NCI-H128 (cell line): ENCODE results near the gene ALX3.

Experiments used
- DNase-seq: peaks from one replicate; lab custom pipeline; 2025; ENCODE audit not compliant: unreplicated experiment; lab: John Stamatoyannopoulos, UW

ALX3 gene

GRCh38 chr1:110067479-110067892 lies 3.0 kb downstream of the ALX3 start:
- no peak for DNase-seq

- no peak for DNase-seq
Measured at GRCh38 chr1:110065841-110066240, 4.6 kb downstream of the ALX3 start.

DNA sequence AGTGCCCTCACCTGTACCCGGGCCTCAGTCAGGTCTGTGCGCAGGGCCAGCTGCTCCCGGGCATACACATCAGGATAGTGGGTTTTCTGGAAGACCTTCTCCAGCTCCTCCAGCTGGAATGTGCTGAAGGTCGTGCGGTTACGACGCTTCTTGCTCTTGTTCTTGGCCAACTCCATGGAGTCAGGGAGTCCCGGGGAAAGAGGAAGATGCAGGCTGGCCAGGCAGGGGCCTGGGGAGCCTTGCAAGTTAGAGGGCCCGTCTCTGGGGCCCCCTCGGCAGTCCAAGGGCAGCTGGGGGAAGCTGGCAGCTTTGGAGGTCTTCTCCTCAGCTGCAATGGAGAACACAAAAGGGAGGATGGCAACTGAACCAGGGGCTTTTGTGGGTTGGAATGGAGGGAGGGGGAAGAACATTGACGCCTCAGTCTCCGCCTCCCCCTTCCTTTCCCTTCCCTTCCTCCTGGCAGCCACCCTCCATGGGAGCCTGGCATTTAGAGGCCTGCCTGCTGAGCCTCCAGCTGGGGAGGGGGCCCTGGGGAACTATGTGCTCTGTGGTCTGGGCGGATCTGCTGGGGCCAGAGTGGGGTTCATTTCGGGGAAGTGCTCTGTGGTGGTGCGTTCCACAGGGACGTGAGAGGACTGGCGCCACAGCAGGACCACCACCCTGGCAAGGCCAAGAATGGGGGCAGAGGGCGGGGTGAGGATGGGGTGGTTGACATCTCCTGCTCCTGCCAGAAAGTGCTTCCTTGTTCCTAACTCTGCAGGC lies 5.7 kb downstream of the ALX3 start:
- no peak for DNase-seq

DNA sequence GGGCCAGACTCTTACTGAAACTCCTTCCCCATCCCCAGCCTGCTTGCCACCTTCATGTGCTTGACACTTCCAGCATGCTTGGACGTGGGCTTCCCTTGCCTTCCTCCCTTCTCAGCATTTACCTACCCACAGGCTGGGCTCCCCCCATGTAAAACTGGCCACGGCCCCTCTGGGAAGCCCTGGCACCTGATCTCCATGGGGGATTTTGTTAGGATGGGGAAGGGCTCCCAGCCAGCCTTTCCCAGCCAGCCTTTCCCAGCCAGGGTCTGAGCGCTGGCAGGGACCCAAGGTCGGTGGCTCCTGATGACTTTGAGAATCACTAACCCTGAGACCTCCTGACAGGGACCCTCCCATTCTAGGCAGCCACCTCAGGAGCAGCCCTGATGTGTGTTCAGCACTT lies 6.7 kb downstream of the ALX3 start:
- DNase-seq: no peak

DNA sequence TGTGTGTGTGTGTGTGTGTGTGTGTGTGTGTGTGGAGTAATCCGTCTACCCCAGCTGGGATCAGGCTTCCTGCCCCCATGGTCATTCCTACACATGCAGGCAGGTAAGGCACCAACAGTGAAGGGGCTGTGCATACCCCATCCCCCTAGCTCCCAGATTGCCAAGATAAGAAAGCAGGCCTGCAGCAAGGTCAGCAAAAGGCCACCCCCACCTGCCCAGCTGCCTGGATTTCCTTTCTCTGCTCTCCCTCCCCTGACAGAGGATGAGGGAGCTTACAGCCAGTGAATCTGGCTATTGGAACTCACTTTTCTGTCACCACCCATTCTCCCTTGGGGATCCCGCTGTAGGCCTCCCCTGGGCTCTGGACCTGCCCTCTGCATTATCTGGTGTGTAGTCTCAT lies 7.9 kb downstream of the ALX3 start:
- no peak for DNase-seq

DNA sequence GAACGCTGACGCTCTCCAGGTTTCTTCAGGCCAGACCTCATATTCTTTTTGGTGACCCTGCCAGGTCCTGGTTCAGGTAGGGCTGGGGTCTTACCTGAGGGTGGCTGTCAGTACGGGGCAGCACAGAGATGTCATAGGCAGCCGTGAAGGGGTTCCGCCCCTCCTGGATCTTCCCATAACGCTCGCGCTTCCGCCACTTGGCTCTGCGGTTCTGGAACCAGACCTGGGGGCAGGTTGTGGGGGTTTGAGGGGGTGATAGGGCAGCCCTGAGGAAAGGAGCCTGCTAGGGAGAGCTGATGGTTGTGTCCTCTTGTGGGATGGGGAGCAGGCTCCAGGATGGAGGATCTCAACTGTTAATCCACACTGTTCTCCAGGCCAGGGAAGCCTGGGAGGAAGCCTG lies 9.1 kb downstream of the ALX3 start:
- no peak for DNase-seq

- no peak for DNase-seq
Measured at GRCh38 chr1:110060662-110061060, 9.8 kb downstream of the ALX3 start.

DNA sequence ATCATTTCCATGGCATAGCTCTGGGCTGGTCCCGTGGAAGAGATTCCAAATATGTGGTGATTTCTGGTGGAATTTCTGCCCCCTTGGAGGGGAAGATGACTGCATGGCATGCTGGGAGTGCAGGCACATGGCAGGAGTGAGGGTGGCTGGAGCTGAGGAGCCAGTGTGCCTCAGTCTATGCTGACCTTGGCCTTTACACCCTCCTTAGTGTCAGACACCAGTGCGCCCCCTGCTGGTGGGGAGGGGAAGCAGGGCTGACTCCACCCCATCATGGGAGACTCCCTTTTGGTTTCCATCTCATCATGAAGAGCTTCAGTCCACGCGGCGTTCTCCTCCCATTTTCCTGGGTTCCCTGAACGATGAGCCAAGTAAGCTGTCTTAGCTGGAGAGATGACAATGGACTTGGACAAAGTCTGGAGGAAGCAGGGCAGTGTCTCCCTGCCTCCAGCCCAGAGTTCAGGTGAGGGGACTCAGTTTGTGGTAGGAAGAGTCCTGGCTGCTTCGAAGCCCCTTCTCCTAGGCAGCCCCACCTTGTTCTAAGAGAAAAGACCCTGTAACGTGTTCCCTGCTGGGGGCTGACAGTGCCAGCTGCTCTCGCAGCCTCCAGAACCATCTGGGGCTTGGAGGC lies 10.3 kb downstream of the ALX3 start:
- no peak for DNase-seq

DNA sequence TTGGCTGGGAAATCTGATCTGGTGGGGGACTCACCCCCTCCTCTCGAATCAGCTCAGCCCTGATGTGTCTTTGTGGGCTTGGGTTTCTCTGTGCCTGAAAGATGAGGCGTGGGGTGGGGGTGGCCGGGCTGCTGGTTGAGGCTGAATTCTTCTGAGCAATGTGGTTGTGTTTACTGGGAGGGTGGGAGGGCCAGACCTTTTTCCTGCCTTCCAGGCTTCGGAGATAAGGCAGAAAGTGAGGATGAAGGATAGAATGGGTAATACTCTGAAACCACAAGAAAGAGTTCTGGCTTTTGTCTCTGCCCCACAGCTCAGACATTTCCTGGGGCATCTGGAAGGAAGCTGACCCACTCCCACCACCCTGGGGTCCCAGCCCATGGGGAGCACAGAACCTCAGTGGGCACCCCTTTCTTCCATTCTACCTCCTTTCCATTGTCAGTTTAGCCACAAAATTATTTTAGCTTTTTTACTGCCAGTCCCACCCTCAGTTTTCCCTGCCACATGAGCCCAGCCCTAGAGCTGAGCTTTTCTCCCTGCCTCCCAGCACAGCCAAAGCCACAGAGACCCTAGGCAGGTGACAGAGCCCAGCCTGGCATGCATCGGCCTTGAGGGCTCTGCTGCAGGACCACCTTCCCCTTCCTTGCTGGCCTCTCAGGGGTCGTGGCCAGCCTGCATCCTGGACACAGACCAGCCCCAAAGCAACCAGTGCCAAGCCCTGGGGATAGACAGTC lies 11.2 kb downstream of the ALX3 start:
- no peak for DNase-seq

DNA sequence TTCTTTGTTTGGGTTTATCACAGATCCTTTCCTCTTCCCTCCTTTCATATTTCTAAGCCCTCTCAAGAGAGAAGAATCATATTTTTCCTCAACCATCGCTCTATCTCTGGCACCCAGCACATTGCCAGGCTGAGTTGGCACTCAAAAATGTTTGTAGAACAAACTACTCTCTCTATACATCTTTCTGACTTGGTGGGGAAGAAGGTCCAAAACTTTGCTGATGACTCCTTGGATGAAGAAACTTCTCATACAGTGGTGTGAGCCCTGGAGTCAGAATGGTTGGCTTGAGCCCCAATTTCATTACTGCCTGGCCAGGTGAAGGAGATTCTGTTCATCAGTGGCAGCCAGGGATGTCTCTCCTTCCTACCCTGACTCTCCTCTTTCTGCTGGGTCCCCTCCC lies 11.9 kb downstream of the ALX3 start:
- no peak for DNase-seq

- no peak for DNase-seq
Measured at GRCh38 chr1:110057963-110058518, 12.4 kb downstream of the ALX3 start.

DNA sequence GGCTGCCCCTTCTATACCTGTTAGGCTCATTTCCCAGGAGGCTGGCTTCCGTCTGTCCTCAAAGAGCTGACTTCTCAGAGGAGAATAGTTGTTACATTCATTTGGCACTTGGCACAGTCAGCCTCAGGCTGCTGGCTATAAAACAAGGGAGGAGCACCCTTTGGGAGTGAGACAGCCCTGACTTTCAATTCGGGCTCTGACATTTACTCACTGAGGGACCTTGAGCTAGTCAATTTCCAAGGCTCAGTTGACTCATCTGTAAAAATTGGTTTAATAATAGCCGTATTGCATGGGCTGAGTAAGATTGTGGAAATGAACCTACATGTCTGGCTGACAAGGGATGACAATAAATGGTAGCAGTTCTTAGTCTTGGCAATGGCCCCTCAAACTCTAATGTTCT lies 13.7 kb downstream of the ALX3 start:
- no peak for DNase-seq

- no peak for DNase-seq
Measured at GRCh38 chr1:110056285-110056683, 14.2 kb downstream of the ALX3 start.

DNA sequence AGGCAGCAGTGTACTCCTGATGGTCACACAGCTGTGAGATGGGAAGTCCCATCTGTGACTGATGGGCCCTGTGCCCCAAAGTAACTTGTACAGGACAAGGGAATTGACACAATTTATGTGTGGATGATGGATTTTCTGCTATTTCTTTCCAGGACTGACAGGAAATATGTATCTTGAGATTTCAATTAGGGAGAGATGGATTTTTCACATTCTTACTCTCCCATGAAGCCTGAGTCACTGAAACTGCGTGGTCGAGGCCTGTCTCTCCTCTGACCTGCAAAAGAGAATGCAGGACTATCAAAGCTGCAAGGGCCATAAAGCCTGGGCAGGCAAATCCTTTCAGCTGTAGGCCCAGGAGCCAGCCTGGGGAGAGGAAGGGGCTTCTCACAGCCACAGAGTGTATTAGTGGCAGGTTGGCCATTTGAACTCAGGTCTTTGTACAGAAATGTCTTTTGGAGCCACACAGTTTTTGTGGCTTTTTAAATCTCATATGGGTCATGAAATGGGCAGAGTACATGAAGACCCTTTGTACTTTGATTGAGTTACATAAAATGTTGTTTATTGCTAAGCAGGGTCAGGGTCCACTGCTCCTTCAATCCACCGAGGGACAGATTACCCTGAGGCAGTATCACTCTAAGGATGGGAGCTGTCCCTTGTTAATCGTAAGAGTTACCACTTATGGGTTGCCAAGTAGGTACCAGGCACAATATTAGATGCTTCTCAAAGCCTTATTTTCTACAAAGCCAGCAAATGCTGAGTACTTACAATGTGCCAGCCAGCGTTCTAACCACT lies 14.8 kb downstream of the ALX3 start:
- no peak for DNase-seq

DNA sequence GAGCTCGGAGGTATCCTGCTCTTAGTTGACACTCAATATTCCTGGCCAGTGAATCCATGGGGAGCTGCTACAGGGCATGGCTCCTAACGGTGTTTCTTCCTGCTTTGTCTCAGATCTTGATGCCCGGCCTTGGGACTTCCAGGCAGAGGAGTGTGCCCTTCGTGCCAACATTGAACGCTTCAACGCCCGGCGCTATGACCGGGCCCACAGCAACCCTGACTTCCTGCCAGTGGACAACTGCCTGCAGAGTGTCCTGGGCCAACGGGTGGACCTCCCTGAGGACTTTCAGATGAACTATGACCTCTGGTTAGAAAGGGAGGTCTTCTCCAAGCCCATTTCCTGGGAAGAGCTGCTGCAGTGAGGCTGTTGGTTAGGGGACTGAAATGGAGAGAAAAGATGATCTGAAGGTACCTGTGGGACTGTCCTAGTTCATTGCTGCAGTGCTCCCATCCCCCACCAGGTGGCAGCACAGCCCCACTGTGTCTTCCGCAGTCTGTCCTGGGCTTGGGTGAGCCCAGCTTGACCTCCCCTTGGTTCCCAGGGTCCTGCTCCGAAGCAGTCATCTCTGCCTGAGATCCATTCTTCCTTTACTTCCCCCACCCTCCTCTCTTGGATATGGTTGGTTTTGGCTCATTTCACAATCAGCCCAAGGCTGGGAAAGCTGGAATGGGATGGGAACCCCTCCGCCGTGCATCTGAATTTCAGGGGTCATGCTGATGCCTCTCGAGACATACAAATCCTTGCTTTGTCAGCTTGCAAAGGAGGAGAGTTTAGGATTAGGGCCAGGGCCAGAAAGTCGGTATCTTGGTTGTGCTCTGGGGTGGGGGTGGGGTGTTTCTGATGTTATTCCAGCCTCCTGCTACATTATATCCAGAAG lies 16.7 kb downstream of the ALX3 start:
- DNase-seq: no peak

- DNase-seq: no peak
Measured at GRCh38 chr1:110051262-110051648, 19.2 kb downstream of the ALX3 start.

DNA sequence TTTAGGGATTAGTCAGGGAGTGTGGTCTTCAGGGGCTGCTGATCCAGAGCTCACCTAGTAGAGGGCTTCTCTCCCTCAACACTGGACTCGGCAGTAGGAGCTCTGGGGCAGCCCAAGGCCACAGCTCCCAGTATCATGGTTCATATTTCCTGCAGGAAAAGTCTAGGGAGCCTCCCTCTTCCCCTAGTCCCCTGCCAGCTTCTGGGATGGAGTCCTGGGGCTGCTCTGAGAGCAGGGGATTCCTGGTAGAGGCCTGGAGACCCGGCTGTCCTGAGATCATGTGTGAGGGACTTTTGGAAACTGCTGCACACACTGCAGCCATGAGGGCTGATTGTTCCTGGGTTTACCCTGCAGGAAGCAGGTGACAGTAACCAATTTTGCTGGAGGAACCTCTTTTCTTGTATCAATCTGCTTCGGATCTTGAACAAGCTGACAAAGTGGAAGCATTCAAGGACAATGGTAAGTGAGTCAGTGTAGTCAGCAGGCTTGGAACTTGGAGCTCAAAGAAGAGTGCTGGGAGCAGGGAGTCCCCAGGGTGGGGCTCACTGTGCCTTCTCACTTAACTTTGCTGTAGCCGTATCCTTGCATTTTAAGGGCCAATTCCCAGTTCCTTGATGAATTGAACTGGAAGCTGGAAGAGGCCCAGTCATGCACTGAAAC lies 19.7 kb downstream of the ALX3 start:
- DNase-seq: no peak

DNA sequence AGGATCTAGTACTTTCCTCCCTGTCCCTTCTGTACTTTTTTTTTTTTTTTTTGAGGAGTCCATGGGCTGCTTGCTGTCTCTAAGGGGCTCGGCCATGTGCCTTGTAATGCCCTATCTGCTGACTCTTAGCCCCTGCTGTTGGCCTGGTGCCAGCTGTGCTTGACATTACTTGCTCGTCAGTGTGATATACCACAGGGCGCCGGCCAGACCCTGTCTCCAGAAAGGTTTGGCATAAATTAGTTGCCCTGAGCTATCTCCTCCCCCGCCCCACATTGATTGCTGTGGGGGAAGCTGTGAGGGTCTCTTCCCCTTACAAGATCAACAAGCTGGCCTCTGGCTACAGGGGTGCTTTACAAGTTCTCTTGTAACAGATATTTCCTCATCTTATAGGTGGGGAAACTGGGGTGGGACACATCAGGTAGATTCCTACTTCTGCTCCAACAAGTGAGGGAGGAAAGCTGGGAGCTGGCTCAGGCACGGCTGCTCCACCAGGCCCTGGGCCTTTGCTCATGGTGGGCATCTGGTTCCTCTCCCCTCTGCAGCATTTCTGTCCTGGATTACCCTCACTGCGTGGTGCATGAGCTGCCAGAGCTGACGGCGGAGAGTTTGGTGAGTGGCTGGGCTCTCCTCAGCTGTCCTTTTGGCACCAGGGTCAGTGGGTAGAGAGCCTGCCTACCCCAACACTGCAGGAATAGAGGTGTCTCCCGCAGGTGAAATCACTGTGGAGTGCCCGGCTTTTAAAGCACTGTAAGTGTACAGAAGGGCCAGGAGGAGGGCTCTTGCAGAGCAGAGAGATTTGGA lies 20.5 kb downstream of the ALX3 start:
- DNase-seq: no peak
